ENCODE measurements around the gene SF3B2.

DNA sequence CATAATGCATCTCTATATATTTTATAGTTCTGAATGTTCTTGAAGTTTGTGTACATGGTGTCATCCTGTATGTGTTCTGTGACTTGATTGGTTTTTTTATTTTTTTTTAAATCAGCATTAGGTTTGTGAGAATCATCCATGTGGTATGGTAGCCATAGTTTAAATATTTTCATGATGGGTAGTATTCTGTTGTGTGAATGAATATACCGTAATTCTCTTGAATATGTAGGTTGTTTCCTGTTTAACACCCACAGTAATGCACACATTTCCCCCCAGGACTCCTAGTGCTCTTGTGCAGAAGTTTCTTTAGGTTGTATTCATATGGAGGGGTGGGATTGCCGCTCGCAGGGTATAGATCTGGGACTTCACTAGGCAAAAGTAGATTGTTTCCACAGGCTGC is 19.9 kb downstream of the SF3B2 start:
- TF ChIP-seq POLR2A (IDR thresholded peaks at IDR 0.05; ENCODE audit: low read depth) (no peak), POLR2AphosphoS5 (IDR thresholded peaks at IDR 0.05) (no peak), EP300 (IDR thresholded peaks at IDR 0.05) (no peak)
- TF ChIP-seq, protein P1, sequence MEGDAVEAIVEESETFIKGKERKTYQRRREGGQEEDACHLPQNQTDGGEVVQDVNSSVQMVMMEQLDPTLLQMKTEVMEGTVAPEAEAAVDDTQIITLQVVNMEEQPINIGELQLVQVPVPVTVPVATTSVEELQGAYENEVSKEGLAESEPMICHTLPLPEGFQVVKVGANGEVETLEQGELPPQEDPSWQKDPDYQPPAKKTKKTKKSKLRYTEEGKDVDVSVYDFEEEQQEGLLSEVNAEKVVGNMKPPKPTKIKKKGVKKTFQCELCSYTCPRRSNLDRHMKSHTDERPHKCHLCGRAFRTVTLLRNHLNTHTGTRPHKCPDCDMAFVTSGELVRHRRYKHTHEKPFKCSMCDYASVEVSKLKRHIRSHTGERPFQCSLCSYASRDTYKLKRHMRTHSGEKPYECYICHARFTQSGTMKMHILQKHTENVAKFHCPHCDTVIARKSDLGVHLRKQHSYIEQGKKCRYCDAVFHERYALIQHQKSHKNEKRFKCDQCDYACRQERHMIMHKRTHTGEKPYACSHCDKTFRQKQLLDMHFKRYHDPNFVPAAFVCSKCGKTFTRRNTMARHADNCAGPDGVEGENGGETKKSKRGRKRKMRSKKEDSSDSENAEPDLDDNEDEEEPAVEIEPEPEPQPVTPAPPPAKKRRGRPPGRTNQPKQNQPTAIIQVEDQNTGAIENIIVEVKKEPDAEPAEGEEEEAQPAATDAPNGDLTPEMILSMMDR (IDR thresholded peaks at IDR 0.05) = no peak

Measured in esophagus muscularis mucosa (tissue), 4 donors.